Measurements from ENCODE around the gene HPSE2.

The HPSE2 gene

DNA sequence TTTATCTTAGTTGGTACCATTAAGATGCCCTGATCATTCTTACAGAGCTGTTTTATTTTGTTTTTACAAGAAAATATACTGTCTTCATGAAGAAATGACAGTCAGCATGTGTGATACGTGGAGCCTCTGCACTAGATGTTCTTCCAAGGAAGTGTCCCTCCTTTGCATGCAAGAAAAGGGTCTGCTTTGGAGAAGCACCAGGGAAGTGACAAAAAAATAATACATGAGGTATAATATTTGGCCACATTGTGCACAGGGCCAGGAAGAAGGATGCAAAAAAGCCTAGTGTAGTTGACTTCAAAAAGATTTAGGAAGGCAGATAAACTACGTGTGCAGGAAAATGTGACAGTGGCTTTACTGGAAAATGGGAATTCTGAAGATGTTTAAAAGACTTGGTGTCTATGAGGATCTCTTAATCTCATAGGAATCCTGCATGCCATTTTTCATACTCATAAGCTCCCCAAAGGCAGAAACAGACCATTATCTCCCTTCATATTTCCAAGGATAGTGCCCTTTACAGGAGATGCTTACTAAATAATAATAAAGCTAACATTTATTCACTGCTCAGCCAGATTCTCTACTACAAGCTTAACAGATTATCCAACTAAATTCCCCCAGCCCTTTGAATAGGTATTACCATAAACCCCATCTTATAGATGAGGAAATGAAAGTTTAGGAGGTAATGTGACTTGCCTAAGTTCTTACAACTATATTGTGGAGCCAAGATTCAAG lies 284.2 kb downstream of the HPSE2 start:
- FAIRE-seq (no peak), DNase-seq (ENCODE audit: insufficient read length, low spot score) (no peak)

GRCh38 chr10:98950106-98950505 lies 285.5 kb downstream of the HPSE2 start:
- DNase-seq (ENCODE audit: insufficient read length, low spot score): no peak
- no peak for TF ChIP-seq POLR2A (IDR thresholded peaks at IDR 0.05; ENCODE audit: low read depth, low read length)
- FAIRE-seq: no peak

More for the DNA sequence above, 284.2 kb downstream of the HPSE2 start:
- no peak for TF ChIP-seq POLR2A (IDR thresholded peaks at IDR 0.05; ENCODE audit: low read depth, low read length)

- DNase-seq (ENCODE audit: insufficient read length, low spot score) (no peak), FAIRE-seq (no peak)
- no peak for TF ChIP-seq POLR2A (IDR thresholded peaks at IDR 0.05; ENCODE audit: low read depth, low read length)
Measured at GRCh38 chr10:98949306-98949705, 286.3 kb downstream of the HPSE2 start.

DNA sequence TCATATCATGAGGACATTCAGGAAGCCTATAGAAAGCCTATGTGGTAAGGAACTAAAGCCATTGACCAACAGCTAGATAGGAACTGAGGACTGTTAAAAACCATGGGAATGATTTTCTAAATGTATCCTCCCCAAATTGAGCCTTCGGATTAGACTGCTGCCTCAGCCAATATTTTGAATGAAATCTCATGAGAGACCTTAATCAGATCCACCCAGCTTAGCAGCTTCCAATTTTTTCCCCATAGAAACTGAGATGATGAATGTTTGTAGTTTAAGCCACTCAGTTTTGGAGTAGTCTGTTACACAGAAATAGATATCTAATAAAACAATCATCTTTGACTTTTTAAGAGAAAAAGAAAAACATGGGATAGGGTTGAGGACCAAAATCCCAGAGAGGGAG lies 292.0 kb downstream of the HPSE2 start:
- DNase-seq (ENCODE audit: insufficient read length, low spot score) (no peak), FAIRE-seq (no peak)
- TF ChIP-seq POLR2A (IDR thresholded peaks at IDR 0.05; ENCODE audit: low read depth, low read length): no peak

GRCh38 chr10:98929709-98930108 lies 305.9 kb downstream of the HPSE2 start:
- no peak for FAIRE-seq
- no peak for TF ChIP-seq POLR2A (IDR thresholded peaks at IDR 0.05; ENCODE audit: low read depth, low read length)
- DNase-seq (ENCODE audit: insufficient read length, low spot score): no peak

DNA sequence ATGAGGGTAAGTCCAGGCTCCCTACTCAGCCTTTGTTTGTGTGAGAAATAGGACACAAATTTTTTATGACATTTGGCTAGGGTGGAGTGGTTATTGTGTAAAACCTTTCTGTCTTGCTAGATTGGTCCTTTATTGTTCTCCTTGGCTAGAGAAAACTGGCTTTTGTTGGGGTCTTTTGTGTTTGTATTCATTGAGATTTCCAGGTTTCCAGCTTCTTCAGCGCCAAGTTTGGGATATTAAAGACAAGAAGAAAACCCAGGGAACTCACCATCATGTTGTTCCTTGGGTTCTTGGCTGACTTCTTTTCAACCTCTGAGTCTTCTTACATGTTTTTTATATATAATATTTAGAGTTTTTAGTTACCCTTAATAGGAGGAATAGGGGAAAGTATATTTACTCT lies 310.0 kb downstream of the HPSE2 start:
- DNase-seq (ENCODE audit: insufficient read length, low spot score) (no peak), FAIRE-seq (no peak)
- TF ChIP-seq POLR2A (IDR thresholded peaks at IDR 0.05; ENCODE audit: low read depth, low read length): no peak

GRCh38 chr10:98924526-98924925 lies 311.1 kb downstream of the HPSE2 start:
- FAIRE-seq: no peak

GRCh38 chr10:98921316-98921715 lies 314.3 kb downstream of the HPSE2 start:
- DNase-seq (ENCODE audit: insufficient read length, low spot score): no peak
- FAIRE-seq: no peak
- TF ChIP-seq POLR2A (IDR thresholded peaks at IDR 0.05; ENCODE audit: low read depth, low read length): no peak

More at GRCh38 chr10:98924526-98924925, 311.1 kb downstream of the HPSE2 start:
- no peak for DNase-seq (ENCODE audit: insufficient read length, low spot score)
- TF ChIP-seq POLR2A (IDR thresholded peaks at IDR 0.05; ENCODE audit: low read depth, low read length): no peak

DNA sequence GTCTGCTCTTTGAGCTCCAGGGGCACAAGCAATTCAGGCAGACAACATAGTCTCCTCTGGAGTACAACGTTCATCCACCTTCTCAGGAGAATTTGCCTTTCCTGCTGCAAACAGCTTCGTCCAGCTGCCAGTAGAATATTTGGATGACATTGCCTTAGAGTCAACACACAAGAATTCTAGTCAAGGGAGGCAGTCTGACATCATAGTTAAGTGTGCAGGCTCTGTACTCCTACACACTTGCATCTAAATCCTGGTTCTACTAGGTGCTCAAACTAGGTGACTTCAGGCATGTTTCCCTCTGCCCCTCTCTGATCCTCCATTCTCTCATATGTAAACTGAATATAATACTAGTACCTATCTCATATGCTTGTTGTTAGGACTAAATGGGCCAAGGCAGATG lies 314.8 kb downstream of the HPSE2 start:
- FAIRE-seq: no peak
- no peak for DNase-seq (ENCODE audit: insufficient read length, low spot score)

GRCh38 chr10:98920360-98920759 lies 315.3 kb downstream of the HPSE2 start:
- FAIRE-seq (no peak), DNase-seq (ENCODE audit: insufficient read length, low spot score) (no peak)
- no peak for TF ChIP-seq POLR2A (IDR thresholded peaks at IDR 0.05; ENCODE audit: low read depth, low read length)

More for the DNA sequence above, 314.8 kb downstream of the HPSE2 start:
- no peak for TF ChIP-seq POLR2A (IDR thresholded peaks at IDR 0.05; ENCODE audit: low read depth, low read length)

DNA sequence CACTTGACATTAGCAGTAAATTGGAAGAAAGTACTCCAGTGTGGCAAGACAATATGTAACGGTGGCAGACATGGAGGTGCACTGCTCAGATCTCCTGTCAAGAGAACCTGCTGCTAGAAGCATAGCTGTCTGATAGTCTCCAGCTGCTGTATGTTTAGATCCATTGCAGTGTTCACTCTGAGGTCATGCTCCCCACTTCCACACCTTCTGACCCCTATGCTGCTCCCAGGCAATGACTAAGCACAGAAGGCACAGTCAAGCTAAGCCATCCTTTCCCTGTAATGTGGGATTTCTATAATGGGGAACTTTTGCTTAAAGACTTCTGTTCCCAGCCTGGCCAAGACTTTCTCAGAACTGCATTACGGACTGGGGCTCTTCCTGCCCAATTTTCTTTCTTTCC lies 315.8 kb downstream of the HPSE2 start:
- DNase-seq (ENCODE audit: insufficient read length, low spot score) (no peak), FAIRE-seq (no peak)

DNA sequence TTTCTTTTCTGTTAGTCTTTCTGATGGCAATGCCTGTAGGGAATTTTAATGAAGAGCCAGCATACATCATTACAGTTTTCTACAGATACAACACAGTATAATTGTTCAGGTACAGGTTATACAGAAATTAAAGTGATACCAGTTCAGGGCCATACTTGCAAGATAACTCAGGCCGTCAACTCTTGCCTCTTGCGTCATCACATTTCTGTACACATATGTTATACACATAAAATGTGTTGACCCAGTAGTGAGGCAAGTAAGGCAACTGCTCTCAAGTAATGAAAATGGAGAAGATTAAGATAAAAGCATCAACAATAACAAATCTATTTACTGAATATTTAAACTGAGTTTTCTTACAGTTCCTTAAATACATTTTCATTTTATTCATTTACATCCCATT lies 317.8 kb downstream of the HPSE2 start:
- DNase-seq (ENCODE audit: insufficient read length, low spot score) (no peak), FAIRE-seq (no peak)
- no peak for TF ChIP-seq POLR2A (IDR thresholded peaks at IDR 0.05; ENCODE audit: low read depth, low read length)

More for the DNA sequence above, 315.8 kb downstream of the HPSE2 start:
- no peak for TF ChIP-seq POLR2A (IDR thresholded peaks at IDR 0.05; ENCODE audit: low read depth, low read length)

GRCh38 chr10:98916526-98917125 lies 319.0 kb downstream of the HPSE2 start:
- DNase-seq (ENCODE audit: insufficient read length, low spot score) (no peak), FAIRE-seq (no peak)
- TF ChIP-seq POLR2A (IDR thresholded peaks at IDR 0.05; ENCODE audit: low read depth, low read length): no peak

DNA sequence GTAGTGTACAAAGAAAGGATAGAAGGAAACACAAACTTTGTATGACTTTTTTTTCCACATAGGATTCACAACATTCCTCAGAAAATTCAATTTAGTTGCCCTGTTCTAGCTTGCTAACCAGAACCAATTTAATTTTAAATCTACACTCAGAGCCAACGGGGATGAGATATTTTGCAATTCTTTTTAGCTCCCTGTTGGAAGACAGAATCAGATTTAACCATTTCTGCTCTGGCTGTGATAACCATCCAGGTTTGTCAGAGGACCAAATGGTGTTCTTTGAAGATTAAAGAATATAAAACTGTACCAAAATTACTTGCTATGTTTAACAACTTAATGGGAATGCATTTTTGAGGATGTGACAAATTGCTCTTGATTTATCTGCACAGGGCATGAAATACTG lies 319.7 kb downstream of the HPSE2 start:
- no peak for TF ChIP-seq POLR2A (IDR thresholded peaks at IDR 0.05; ENCODE audit: low read depth, low read length)
- DNase-seq (ENCODE audit: insufficient read length, low spot score): no peak
- FAIRE-seq: no peak

GRCh38 chr10:98910546-98910945 lies 325.1 kb downstream of the HPSE2 start:
- DNase-seq (ENCODE audit: insufficient read length, low spot score): no peak
- TF ChIP-seq POLR2A (IDR thresholded peaks at IDR 0.05; ENCODE audit: low read depth, low read length): no peak
- FAIRE-seq: no peak

All from H54 (cell line).